AG04449 (cell line): ENCODE measurements around the gene STAU1.
"Not testable (repeated sequence)": the region's sequence is repeated elsewhere in the genome, so short reads cannot be mapped to it uniquely, and the experiment has no call there.

Experiments used
- CTCF ChIA-PET: fragments of 350-600 bp; formaldehyde crosslinking; extraction: SDS; loops from one replicate; lab custom pipeline; 2021; ENCODE audit warnings: antibody characterized with exemption; lab: Yijun Ruan, JAX
- POLR2A ChIA-PET: fragments of 400-600, 350-600 bp; formaldehyde crosslinking; extraction: SDS; loops from one replicate; lab custom pipeline; 2020; ENCODE audit warnings: antibody characterized with exemption, inconsistent platforms; lab: Yijun Ruan, JAX
- DNase-seq: peaks from one replicate; pipeline ENCODE4 v3.0.0-alpha.2; 2010; ENCODE audit warnings: low read depth, low spot score
- H3K4me3 ChIP-seq: 2 replicates; pipeline ENCODE4 v1.5.1; 2011; ENCODE audit warnings: low read depth, mild to moderate bottlenecking, control low read depth, low read length
- TF ChIP-seq, protein P1 (sequence below): IDR thresholded peaks from one replicate; pipeline ENCODE4 v1.5.1; 2011; ENCODE audit warnings: mild to moderate bottlenecking, moderate library complexity, low read length, control low read depth, inconsistent platforms; ENCODE audit not compliant: insufficient read depth; ENCODE audit errors: missing control alignments

Gene STAU1

DNA sequence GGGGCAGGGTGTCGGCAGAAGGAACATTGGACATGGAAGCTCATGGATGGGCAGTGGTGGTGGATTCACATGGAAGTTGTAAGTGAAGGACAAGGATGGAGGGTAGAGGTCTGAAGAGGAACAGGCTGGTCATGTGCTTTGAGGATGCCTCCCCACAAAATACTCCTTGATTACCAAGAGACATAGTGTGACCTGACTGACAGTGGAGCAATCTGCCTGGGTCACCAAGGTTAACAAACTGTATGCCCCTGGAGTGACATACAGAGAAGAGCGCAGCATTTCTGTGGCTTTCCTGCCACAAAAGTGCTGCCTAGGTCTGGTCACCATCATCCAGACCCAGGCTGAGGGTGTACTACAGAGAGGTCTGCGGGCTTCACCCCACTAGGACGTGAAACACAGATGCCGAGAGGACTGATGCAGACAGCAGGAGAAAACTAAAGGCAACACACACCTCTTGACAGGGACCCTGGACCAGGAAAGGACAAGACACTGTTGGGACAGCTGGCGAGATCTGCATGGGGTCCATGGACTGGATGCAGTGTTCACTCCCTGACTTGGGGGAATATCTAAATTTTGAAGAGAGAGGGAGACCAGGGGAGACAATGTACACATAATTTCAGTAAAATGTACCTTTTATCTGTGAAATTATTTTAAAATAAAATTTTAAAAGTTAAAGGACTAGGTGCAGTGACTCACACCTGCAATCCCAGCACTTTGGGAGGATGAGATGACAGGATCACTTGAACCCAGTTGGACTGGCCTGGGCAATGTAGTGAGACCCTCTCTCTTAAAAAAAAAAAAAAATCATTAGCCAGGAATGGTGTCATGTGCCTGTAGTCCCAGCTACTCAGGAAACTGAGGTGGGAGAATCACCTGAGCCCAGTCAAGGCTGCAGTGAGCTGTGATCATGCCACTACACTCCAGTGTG is 77.1 kb downstream of the STAU1 start:
- no peak overlapping the region for H3K4me3 ChIP-seq
- DNase-seq: no peak
- ChIA-PET POLR2A (no interaction called here), CTCF (interaction anchor here (1.6 kb wide), 1 partner anchor 106 kb away, joined by 4 read pairs; no protein-coding TSS in a partner anchor)
- TF ChIP-seq, protein P1, sequence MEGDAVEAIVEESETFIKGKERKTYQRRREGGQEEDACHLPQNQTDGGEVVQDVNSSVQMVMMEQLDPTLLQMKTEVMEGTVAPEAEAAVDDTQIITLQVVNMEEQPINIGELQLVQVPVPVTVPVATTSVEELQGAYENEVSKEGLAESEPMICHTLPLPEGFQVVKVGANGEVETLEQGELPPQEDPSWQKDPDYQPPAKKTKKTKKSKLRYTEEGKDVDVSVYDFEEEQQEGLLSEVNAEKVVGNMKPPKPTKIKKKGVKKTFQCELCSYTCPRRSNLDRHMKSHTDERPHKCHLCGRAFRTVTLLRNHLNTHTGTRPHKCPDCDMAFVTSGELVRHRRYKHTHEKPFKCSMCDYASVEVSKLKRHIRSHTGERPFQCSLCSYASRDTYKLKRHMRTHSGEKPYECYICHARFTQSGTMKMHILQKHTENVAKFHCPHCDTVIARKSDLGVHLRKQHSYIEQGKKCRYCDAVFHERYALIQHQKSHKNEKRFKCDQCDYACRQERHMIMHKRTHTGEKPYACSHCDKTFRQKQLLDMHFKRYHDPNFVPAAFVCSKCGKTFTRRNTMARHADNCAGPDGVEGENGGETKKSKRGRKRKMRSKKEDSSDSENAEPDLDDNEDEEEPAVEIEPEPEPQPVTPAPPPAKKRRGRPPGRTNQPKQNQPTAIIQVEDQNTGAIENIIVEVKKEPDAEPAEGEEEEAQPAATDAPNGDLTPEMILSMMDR: no peak

DNA sequence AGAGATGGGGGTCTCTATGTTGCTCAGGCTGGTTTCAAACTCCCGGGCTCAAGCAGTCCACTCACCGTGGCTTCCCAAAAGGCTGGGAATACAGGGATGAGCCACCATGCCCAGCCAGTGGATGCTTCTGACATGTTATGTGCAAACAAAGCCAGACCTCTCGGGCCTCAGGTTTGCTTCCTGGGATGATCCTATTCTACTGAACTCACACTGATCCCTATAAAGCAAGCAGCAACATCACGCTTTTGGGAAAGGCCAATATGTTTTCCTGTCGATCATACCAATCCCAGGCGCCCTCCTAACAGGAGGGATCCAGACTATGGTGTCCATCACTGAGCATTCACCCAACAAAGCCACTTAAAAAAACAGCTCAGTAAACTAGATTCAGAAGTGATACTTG is 81.8 kb downstream of the STAU1 start:
- DNase-seq: no peak
- H3K4me3 ChIP-seq: no peak overlapping the region
- POLR2A ChIA-PET: no interaction called here
- CTCF ChIA-PET: interaction anchor here (2.1 kb wide), 1 partner anchor 111 kb away, joined by 7 read pairs; no protein-coding TSS in a partner anchor
- TF ChIP-seq, protein P1: no peak

DNA sequence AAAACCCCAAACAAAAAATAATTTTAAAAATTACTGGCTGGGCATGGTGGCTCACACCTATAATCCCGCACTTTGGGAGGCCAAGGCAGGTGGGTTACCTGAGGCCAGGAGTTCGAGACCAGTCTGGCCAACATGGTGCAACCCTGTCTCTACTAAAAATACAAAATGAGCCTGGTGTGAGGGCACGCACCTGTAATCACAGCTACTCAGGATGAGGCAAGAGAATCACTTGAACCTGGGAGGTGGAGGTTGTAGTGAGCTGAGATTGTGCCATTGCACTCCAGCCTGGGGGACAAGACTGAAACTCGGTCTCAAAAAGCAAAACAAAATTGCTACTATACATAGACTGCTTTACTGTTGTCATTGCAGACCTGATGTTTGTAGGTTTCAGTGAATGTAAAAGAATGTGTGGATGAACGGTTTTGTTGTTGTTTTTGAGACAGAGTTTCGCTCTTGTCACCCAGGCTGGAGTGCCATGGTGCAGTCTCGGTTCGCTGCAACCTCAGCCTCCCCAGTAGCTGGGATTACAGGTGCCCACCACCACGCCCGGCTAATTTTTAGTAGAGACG is 83.1 kb downstream of the STAU1 start:
- DNase-seq, POLR2A ChIA-PET, H3K4me3 ChIP-seq: not testable (repeated sequence)
- CTCF ChIA-PET: interaction anchor here (0.8 kb wide), 1 partner anchor 28 kb away, joined by 3 read pairs; no protein-coding TSS in a partner anchor

DNA sequence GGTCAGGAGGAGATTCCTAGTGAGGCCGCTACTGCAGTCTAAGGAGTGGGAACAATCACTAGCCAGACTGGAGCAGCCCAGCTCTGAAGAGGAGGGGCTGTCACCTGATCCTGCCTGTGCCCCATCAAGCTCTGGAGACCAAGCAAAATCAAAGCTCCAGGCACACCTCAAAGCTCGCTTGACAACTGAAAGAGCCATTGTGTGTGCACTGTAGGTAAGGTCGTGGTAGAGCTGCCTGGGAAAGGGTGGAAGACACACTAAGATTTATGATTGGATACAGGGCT is 83.8 kb downstream of the STAU1 start:
- ChIA-PET POLR2A (no interaction called here), CTCF (interaction anchor here (0.8 kb wide), 1 partner anchor 28 kb away, joined by 3 read pairs; no protein-coding TSS in a partner anchor)
- no peak for DNase-seq
- H3K4me3 ChIP-seq: no peak overlapping the region
- TF ChIP-seq, protein P1: no peak

DNA sequence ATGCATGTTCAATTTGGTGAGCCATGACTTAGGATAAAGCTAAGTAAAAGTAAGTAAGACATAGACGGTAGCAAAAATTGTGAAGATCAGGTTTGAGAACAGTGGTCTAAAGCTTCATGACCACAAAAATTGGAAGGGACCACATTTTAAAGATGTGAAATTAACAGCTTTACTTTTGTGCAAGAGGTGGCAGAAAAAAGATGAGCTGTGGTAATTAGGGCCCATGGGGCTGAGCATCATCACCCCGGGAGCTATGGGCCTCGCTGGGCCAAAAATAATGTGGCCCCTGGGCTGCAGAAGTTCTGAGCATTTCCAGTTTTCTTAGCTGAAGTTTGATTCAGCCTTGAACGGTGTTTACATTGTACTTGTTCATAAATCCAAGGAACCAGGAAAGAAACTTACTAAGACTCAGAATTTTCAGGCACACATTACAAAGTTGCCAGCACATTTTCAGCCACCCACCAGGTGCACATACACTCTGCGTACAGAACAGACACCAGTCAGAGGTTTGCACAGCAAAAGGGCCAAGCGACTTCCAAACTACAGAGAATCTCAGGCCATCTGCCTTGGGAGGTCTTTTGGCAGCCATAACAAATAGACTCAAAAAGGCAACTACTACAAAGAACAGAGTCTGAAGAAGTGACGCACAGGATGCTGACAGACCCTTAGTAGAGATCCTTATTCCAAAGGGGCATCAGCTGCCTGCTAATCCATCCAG is 84.3 kb downstream of the STAU1 start:
- no peak for DNase-seq
- POLR2A ChIA-PET: no interaction called here
- H3K4me3 ChIP-seq: no peak overlapping the region
- CTCF ChIA-PET: interaction anchor here (0.7 to 0.8 kb wide), 2 partner anchors 9 to 29 kb away, joined by 3 read pairs; no protein-coding TSS in a partner anchor
- TF ChIP-seq, protein P1: no peak

DNA sequence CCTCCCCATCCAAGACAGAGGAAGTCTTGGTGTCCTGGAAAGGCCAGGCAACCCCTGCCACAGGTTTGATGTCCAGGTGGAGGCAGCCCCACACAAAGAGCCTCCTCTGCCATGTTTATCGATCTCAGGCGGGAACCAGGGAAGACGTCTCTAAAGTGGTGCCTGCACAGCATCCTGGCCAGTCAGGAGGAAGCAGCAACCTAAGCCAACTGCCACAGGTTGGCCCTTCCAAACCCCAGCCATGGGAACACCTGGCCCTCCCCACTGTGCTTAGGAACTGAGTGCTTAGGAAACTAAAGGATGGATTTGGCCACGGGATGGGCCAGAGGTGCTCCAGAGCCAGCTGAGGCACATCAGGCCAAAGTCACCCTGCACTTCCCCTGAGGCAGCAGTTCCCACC is 85.1 kb downstream of the STAU1 start:
- ChIA-PET CTCF (interaction anchor here (0.6 to 0.7 kb wide), 2 partner anchors 10 to 135 kb away, joined by 3 read pairs; no protein-coding TSS in a partner anchor), POLR2A (no interaction called here)
- no peak overlapping the region for H3K4me3 ChIP-seq
- no peak for DNase-seq
- TF ChIP-seq, protein P1: no peak
